HG02678 (cell line): Measurements from ENCODE around the gene PKHD1.
A peak's percentile ranks its signal among the peaks of the same experiment; 100 is the strongest.
"Not testable (repeated sequence)": the region's sequence is repeated elsewhere in the genome, so short reads cannot be mapped to it uniquely, and the experiment has no call there.

Experiments
- ATAC-seq: cut with Tn5 transposase; IDR thresholded peaks from one replicate; pipeline ENCODE4 v1.9.1; 2021; ENCODE audit warnings: mild to moderate bottlenecking, moderate library complexity; ENCODE audit not compliant: unreplicated experiment

Gene PKHD1

GRCh38 chr6:51866867-51867266 lies 220.5 kb downstream of the PKHD1 start:
- no peak for ATAC-seq

- ATAC-seq = no peak
Measured at GRCh38 chr6:51865996-51866395, 221.4 kb downstream of the PKHD1 start.

- no peak for ATAC-seq
Measured at GRCh38 chr6:51865176-51865575, 222.2 kb downstream of the PKHD1 start.

- ATAC-seq = no peak
Measured at GRCh38 chr6:51857134-51857533, 230.3 kb downstream of the PKHD1 start.

GRCh38 chr6:51856508-51856907 lies 230.9 kb downstream of the PKHD1 start:
- ATAC-seq = no peak

- peak; percentile 74 for ATAC-seq
Measured at GRCh38 chr6:51855310-51856082, 231.9 kb downstream of the PKHD1 start.

GRCh38 chr6:51854876-51855275 lies 232.5 kb downstream of the PKHD1 start:
- no peak for ATAC-seq

GRCh38 chr6:51854347-51854746 lies 233.1 kb downstream of the PKHD1 start:
- no peak for ATAC-seq

GRCh38 chr6:51853109-51853508 lies 234.3 kb downstream of the PKHD1 start:
- ATAC-seq = not testable (repeated sequence)

- no peak for ATAC-seq
Measured at GRCh38 chr6:51846531-51846930, 240.9 kb downstream of the PKHD1 start.

- ATAC-seq = no peak
Measured at GRCh38 chr6:51844336-51844735, 243.1 kb downstream of the PKHD1 start.

GRCh38 chr6:51843456-51844056 lies 243.9 kb downstream of the PKHD1 start:
- no peak for ATAC-seq

- no peak for ATAC-seq
Measured at GRCh38 chr6:51842804-51843378, 244.5 kb downstream of the PKHD1 start.

GRCh38 chr6:51842061-51842803 lies 245.2 kb downstream of the PKHD1 start:
- ATAC-seq = no peak

- no peak for ATAC-seq
Measured at GRCh38 chr6:51841626-51842025, 245.8 kb downstream of the PKHD1 start.

GRCh38 chr6:51839726-51840374 lies 247.6 kb downstream of the PKHD1 start:
- no peak for ATAC-seq

- ATAC-seq = no peak
Measured at GRCh38 chr6:51830666-51831065, 256.7 kb downstream of the PKHD1 start.

GRCh38 chr6:51827580-51827979 lies 259.8 kb downstream of the PKHD1 start:
- ATAC-seq = no peak

GRCh38 chr6:51824940-51825339 lies 262.5 kb downstream of the PKHD1 start:
- no peak for ATAC-seq

- ATAC-seq = no peak
Measured at GRCh38 chr6:51820555-51820954, 266.9 kb downstream of the PKHD1 start.

- no peak for ATAC-seq
Measured at GRCh38 chr6:51818520-51819022, 268.8 kb downstream of the PKHD1 start.
